Subcutaneous adipose tissue (tissue), 4 donors: ENCODE data around the gene MAGEC1. TPM values are rescaled to one million over a fixed set of nuclear protein-coding genes. Genes with fewer than 3 reads are reported as not detected.

Source experiments
- total RNA-seq, 4 donors: library from RNA; depleted of rRNA; stranded (reverse); fragments of >200 nt; gene quantifications; one replicate each; pipeline ENCODE4 v1.1.0, GENCODE V29; 2016
- TF ChIP-seq, protein P1 (sequence below): fragments of 450-650 bp; IDR thresholded peaks from one replicate; pipeline ENCODE4 v1.5.1; 2016; ENCODE audit warnings: low read depth, mild to moderate bottlenecking, control low read depth, antibody characterized with exemption, moderate library complexity

Gene MAGEC1
- not detected for total RNA-seq

DNA sequence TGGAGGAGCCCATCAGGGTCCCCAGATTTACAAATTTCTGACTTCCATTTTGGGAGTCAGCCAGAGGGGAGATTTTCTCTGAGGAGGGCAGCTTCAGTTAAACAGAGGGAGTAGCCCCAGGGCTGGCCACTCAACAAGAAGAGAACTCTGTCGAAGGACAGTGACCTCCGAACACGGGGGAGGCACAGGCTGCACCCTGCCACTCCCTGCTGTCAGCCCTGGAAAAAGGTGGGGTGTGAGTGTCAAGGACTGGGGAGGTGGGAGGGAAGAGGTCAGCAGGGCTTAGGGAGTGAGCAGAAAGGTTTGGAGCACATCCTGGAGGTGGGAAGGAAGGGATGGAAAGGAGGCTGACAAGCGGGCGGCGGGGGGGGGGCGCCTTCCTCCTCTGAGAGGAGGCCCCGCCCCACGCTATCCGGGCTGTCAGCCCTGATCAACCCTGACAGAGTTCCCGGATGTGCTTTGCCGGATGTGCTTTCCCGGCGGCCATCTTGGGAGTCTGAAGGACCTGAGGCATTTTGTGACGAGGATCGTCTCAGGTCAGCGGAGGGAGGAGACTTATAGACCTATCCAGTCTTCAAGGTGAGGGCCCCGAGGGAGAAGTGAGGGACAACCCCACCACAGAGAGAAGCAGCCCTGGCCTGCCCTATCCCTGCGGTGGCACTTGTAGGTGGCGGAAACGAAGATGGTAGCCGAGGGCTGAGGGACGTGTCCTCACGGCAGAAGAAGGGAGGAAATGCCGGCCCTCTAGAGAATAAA is at the start of gene MAGEC1:
Gene MAGEC1 (plus strand): TSS at position 495 of the 756 bp plus-strand sequence. CDS start 1,179 bp downstream, outside the sequence.
- TF ChIP-seq, protein P1, sequence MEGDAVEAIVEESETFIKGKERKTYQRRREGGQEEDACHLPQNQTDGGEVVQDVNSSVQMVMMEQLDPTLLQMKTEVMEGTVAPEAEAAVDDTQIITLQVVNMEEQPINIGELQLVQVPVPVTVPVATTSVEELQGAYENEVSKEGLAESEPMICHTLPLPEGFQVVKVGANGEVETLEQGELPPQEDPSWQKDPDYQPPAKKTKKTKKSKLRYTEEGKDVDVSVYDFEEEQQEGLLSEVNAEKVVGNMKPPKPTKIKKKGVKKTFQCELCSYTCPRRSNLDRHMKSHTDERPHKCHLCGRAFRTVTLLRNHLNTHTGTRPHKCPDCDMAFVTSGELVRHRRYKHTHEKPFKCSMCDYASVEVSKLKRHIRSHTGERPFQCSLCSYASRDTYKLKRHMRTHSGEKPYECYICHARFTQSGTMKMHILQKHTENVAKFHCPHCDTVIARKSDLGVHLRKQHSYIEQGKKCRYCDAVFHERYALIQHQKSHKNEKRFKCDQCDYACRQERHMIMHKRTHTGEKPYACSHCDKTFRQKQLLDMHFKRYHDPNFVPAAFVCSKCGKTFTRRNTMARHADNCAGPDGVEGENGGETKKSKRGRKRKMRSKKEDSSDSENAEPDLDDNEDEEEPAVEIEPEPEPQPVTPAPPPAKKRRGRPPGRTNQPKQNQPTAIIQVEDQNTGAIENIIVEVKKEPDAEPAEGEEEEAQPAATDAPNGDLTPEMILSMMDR = no peak

- TF ChIP-seq, protein P1 = no peak
Measured at GRCh38 chrX:141857479-141857878, 46.2 kb upstream of the MAGEC1 start.

GRCh38 chrX:141879616-141880015 is 24.1 kb upstream of the MAGEC1 start:
- TF ChIP-seq, protein P1 = no peak

- TF ChIP-seq, protein P1 = no peak
Measured at GRCh38 chrX:141894733-141895132, 9.0 kb upstream of the MAGEC1 start.

DNA sequence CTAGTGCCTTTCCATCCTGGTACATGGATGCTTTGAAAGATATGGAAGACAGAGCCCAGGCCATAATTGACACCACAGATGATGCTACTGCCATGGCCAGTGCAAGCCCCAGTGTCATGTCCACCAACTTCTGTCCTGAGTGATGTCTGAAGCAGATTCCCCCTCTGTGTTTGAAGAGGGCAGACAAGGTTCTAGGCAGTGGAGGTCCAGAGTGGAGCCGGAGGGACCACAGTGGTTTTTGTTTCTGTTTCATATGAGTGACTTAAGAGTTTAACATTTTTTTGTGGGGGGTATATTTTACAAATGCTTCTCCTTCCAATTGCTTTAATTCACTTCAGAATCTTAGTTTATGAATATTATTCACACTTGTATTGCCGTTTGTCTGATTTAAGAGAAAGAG is 6.0 kb upstream of the MAGEC1 start:
- TF ChIP-seq, protein P1 = no peak

DNA sequence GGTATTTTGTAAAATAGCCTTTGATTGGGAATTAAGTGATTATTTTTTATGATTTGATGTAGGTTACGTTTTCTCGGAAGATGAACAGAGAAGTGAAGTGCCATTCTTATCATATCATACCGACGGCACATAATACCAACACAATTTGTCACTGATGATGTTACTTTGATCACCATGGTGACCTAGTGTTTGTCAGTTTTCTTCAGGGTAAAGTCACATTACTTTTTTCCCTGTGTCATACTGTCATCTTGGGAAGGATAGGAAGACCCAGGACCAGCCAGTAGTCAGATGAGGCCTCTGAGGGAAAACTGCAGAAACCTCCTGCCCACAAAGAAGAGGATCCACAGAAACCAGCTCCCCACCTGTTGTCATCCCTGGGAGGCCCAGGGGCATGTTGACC is 1.3 kb upstream of the MAGEC1 start:
- TF ChIP-seq, protein P1 = no peak

DNA sequence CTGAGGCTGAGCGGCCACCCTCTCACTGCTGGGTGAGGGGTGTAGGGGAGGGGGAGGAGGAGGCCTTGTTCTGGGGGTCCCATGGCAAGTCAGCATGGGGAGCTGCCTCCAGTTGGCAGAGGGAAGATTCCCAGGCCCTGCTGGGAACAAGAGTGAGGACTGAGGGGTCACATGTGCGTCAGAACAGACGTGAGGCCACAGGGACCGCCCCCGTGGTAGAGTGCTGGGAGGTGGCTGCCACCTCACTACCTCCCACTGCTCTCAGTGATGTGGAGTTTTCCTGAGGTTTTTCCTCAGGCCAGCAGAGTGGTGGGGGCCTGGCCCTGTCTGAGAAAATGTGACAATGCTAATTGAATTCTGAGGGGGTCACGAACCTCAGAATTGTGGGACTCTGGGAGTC is 568 bp downstream of the MAGEC1 start:
- TF ChIP-seq, protein P1 = no peak
